IMR-90 (cell line): ENCODE results near the gene GAS7. TPM values are rescaled to one million over a fixed set of nuclear protein-coding genes. Genes with fewer than 3 reads are reported as not detected.

ENCODE experiments used
- ATAC-seq: fragments of 200-7000 bp; cut with Tn5 transposase; 2 replicates; pipeline ENCODE4 v1.9.1; 2020; ENCODE audit warnings: low read depth, mild to moderate bottlenecking, moderate library complexity
- BruUV-seq: library from RNA; stranded (reverse); fragments of 400-500 nt; replicated peaks from 2 replicates; lab custom pipeline; 2021; lab: Mats Ljungman, UMichigan
- CTCF ChIA-PET: fragments of 300-600 bp; formaldehyde crosslinking; extraction: SDS; loops from one replicate; lab custom pipeline; 2021; ENCODE audit warnings: antibody characterized with exemption; lab: Yijun Ruan, JAX
- POLR2A ChIA-PET: fragments of 300-600 bp; sonication (Branson Sonifier 250); formaldehyde crosslinking; loops from one replicate; lab custom pipeline; 2022; ENCODE audit warnings: antibody characterized with exemption; ENCODE audit not compliant: unreplicated experiment; lab: Charles Lee
- DNase-seq: peaks from one replicate; pipeline ENCODE4 v3.0.0; 2013
- H2AFZ ChIP-seq: replicated peaks from 2 replicates; pipeline ENCODE3; 2013; ENCODE audit warnings: low read length, mild to moderate bottlenecking; ENCODE audit not compliant: poor library complexity
- H2AK5ac ChIP-seq: 2 replicates; pipeline ENCODE4 v1.6.1; 2013; ENCODE audit warnings: low read depth, low read length, inconsistent platforms
- H2AK9ac ChIP-seq: replicated peaks from 2 replicates; pipeline ENCODE3; 2013; ENCODE audit warnings: mild to moderate bottlenecking, low read depth, low read length, moderate library complexity; ENCODE audit not compliant: poor library complexity
- H2BK120ac ChIP-seq: 2 replicates; pipeline ENCODE4 v1.6.1; 2013; ENCODE audit warnings: low read depth, low read length, inconsistent platforms
- H2BK15ac ChIP-seq: 3 replicates; pipeline ENCODE4 v1.6.1; 2013; ENCODE audit warnings: low read depth, low read length, inconsistent platforms
- H2BK20ac ChIP-seq: 2 replicates; pipeline ENCODE4 v1.6.1; 2013; ENCODE audit warnings: low read depth, mild to moderate bottlenecking, inconsistent platforms, low read length, moderate library complexity
- H2BK5ac ChIP-seq: 2 replicates; pipeline ENCODE4 v1.6.1; 2013; ENCODE audit warnings: mild to moderate bottlenecking, low read depth, low read length, inconsistent platforms; ENCODE audit not compliant: poor library complexity, severe bottlenecking
- H3K14ac ChIP-seq: replicated peaks from 2 replicates; pipeline ENCODE4 v1.6.1; 2013; ENCODE audit warnings: low read depth, low read length, inconsistent platforms
- H3K18ac ChIP-seq: 2 replicates; pipeline ENCODE4 v1.6.1; 2013; ENCODE audit warnings: low read depth, low read length, control low read depth
- H3K23ac ChIP-seq: 2 replicates; pipeline ENCODE4 v1.6.1; 2013; ENCODE audit warnings: low read depth, low read length, inconsistent platforms
- H3K27ac ChIP-seq: 2 replicates; pipeline ENCODE4 v1.5.1; 2013; ENCODE audit warnings: mild to moderate bottlenecking, control low read depth, low read length; ENCODE audit not compliant: insufficient read depth
- H3K27me3 ChIP-seq: 2 replicates; pipeline ENCODE4 v1.6.1; 2013; ENCODE audit warnings: low read length; ENCODE audit not compliant: control insufficient read depth, insufficient read depth
- H3K36me3 ChIP-seq: 2 replicates; pipeline ENCODE4 v1.6.1; 2013; ENCODE audit warnings: low read length, mixed read lengths; ENCODE audit not compliant: control insufficient read depth, insufficient read depth
- H3K4ac ChIP-seq: 2 replicates; pipeline ENCODE4 v1.6.1; 2013; ENCODE audit warnings: low read depth, low read length, inconsistent platforms
- H3K4me1 ChIP-seq: 2 replicates; pipeline ENCODE4 v1.6.1; 2013; ENCODE audit warnings: low read length, mixed read lengths; ENCODE audit not compliant: control insufficient read depth, insufficient read depth
- H3K4me2 ChIP-seq: 2 replicates; pipeline ENCODE4 v1.6.1; 2013; ENCODE audit warnings: low read depth, mild to moderate bottlenecking, control low read depth, low read length, moderate library complexity
- H3K4me3 ChIP-seq: 2 replicates; pipeline ENCODE4 v1.5.1; 2013; ENCODE audit warnings: low read depth, mild to moderate bottlenecking, control low read depth, low read length, moderate library complexity; ENCODE audit not compliant: insufficient read depth
- H3K56ac ChIP-seq: 2 replicates; pipeline ENCODE4 v1.6.1; 2013; ENCODE audit warnings: low read length, inconsistent platforms; ENCODE audit not compliant: insufficient read depth; ENCODE audit errors: extremely low read depth
- H3K79me1 ChIP-seq, 2 experiments: 2 replicates each; pipeline ENCODE4 v1.6.1; 2013; ENCODE audit warnings: low read length in 2 of 2, inconsistent platforms in 1 of 2, low read depth in 1 of 2
- H3K9ac ChIP-seq: 2 replicates; pipeline ENCODE4 v1.6.1; 2013; ENCODE audit warnings: low read depth, low read length, control low read depth
- H3K9me1 ChIP-seq: 2 replicates; pipeline ENCODE4 v1.6.1; 2013; ENCODE audit warnings: low read length, inconsistent platforms; ENCODE audit not compliant: insufficient read depth
- H3K9me3 ChIP-seq: 2 replicates; pipeline ENCODE4 v1.6.1; 2013; ENCODE audit warnings: low read length; ENCODE audit not compliant: control insufficient read depth, insufficient read depth
- H4K20me1 ChIP-seq: 2 replicates; pipeline ENCODE4 v1.6.1; 2013; ENCODE audit warnings: low read length, inconsistent platforms; ENCODE audit not compliant: insufficient read depth
- H4K5ac ChIP-seq: 2 replicates; pipeline ENCODE4 v1.6.1; 2013; ENCODE audit warnings: mild to moderate bottlenecking, low read depth, low read length, control low read depth
- H4K8ac ChIP-seq, 2 experiments: 2 replicates each; pipeline ENCODE4 v1.6.1; 2013; ENCODE audit warnings: low read depth in 2 of 2, low read length in 2 of 2, control low read depth in 1 of 2, inconsistent platforms in 1 of 2
- H4K91ac ChIP-seq: 2 replicates; pipeline ENCODE4 v1.6.1; 2013; ENCODE audit warnings: low read depth, low read length, inconsistent platforms; ENCODE audit not compliant: insufficient read depth
- BHLHE40 ChIP-seq: fragments of 150-350 bp; IDR thresholded peaks from 2 replicates; pipeline ENCODE4 v1.6.1; 2016; ENCODE audit warnings: mild to moderate bottlenecking, low read depth, low read length
- CEBPB ChIP-seq: IDR thresholded peaks from 2 replicates; pipeline ENCODE4 v1.6.1; 2012; ENCODE audit warnings: low read depth, low read length, improper control_type of control experiment
- CTCF ChIP-seq: conservative IDR thresholded peaks from 2 replicates; pipeline ENCODE4 v1.5.1; 2012; ENCODE audit warnings: mild to moderate bottlenecking, low read depth, low read length, improper control_type of control experiment
- FOS ChIP-seq: fragments of 150-350 bp; IDR thresholded peaks from 2 replicates; pipeline ENCODE4 v1.6.1; 2016; ENCODE audit warnings: low read depth, low read length
- MAZ ChIP-seq: IDR thresholded peaks from 2 replicates; pipeline ENCODE4 v1.6.1; 2012; ENCODE audit warnings: low read depth, mild to moderate bottlenecking, low read length, improper control_type of control experiment, moderate library complexity, borderline replicate concordance
- MXI1 ChIP-seq: IDR thresholded peaks from 2 replicates; pipeline ENCODE4 v1.6.1; 2012; ENCODE audit warnings: low read depth, mild to moderate bottlenecking, low read length, moderate library complexity, borderline replicate concordance
- RAD21 ChIP-seq: IDR thresholded peaks from 2 replicates; pipeline ENCODE4 v1.6.1; 2012; ENCODE audit warnings: low read length, improper control_type of control experiment
- RFX5 ChIP-seq: IDR thresholded peaks from 2 replicates; pipeline ENCODE4 v1.8.0; 2012; ENCODE audit warnings: low read depth, mild to moderate bottlenecking, low read length, moderate library complexity
- SMC3 ChIP-seq: fragments of 150-350 bp; IDR thresholded peaks from 2 replicates; pipeline ENCODE4 v1.6.1; 2016; ENCODE audit warnings: low read depth, mild to moderate bottlenecking, antibody characterized with exemption, low read length, moderate library complexity
- WGBS, 2 experiments: methylation state at CpG; one replicate each; pipeline versions ENCODE4 v1.1.5 to v1.1.7; 2013; ENCODE audit warnings: missing lambda C conversion rate in 2 of 2; ENCODE audit not compliant: insufficient read length in 1 of 2; ENCODE audit errors: extremely low coverage in 2 of 2; 5-methylcytosine and 5-hydroxymethylcytosine counted together
- dilution Hi-C: fragments of 300-500 bp; cut with HindIII; formaldehyde crosslinking; loops from one replicate; pipeline ENCODE4 v1.14.3; 2018; ENCODE audit warnings: low sequenced_read_pairs; ENCODE audit not compliant: unreplicated experiment
- in situ Hi-C: fragments of 300-500 bp; cut with MboI; formaldehyde crosslinking; loops from 3 replicates; pipeline ENCODE4 v1.14.3; 2019; ENCODE audit warnings: low sequenced_read_pairs, inconsistent platforms, mixed read lengths
- intact Hi-C: fragments of 100-400 bp; cut with micrococcal nuclease; formaldehyde crosslinking; loops from 2 replicates; pipeline ENCODE4 v1.10.0; 2022
- polyA plus RNA-seq, 3 experiments: library from polyadenylated mRNA; depleted of rRNA; stranded (reverse); fragments of >200 nt; gene quantifications; 2 replicates each; pipeline ENCODE4 v1.2.3, GENCODE V29; 2012; ENCODE audit warnings: low replicate concordance in 1 of 3
- total RNA-seq: library from RNA; depleted of rRNA; stranded (reverse); fragments of >200 nt; gene quantifications from 2 replicates; pipeline ENCODE4 v1.2.3, GENCODE V29; 2012

GAS7 gene
- total and polyA plus RNA-seq, 2 of the 4 experiments (the other 2 are of a cell fraction), result 4.6 to 5.0 TPM

- no peaks in the 10 kb centered on the region for H3K27me3 ChIP-seq
- peak overlapping the region; percentile 16 for H2AK9ac ChIP-seq
- H3K4ac ChIP-seq, result no peak overlapping the region
- CTCF ChIA-PET, result no interaction called here
- H2AFZ ChIP-seq, result no peak overlapping the region
- no peak for TF ChIP-seq BHLHE40
- no peak for TF ChIP-seq RFX5
- TF ChIP-seq FOS, result no peak
- TF ChIP-seq RAD21, result no peak
- TF ChIP-seq CTCF, result no peak
- TF ChIP-seq SMC3, result no peak
- no peak for TF ChIP-seq MAZ
- TF ChIP-seq MXI1, result no peak
- TF ChIP-seq CEBPB, result no peak
- peaks cover 4% of the 10 kb centered on the region; the same call in 1 of the 2 replicates for H3K4me1 ChIP-seq
- H2BK20ac ChIP-seq, result no peak overlapping the region; the same call in 1 of the 2 replicates
- H3K27ac ChIP-seq, result no peak overlapping the region
- H2BK15ac ChIP-seq, result peak overlapping the region; percentile 62; the same call in 1 of the 3 replicates
- no peaks in the 10 kb centered on the region; the same call in 1 of the 2 replicates for H3K9me3 ChIP-seq
- no peak overlapping the region for H3K9ac ChIP-seq
- H3K14ac ChIP-seq, result no peak overlapping the region
- no peak overlapping the region for H4K8ac ChIP-seq
- H2BK120ac ChIP-seq, result no peak overlapping the region
- peaks cover 5% of the 10 kb centered on the region; the same call in 1 of the 2 replicates for H3K9me1 ChIP-seq
- H3K23ac ChIP-seq, result no peak overlapping the region
- no peak overlapping the region for H4K5ac ChIP-seq
- no peak overlapping the region for H3K4me3 ChIP-seq
- peaks cover under 1% of the 10 kb centered on the region; the same call in 1 of the 2 replicates for H3K36me3 ChIP-seq
- ATAC-seq (no peak), DNase-seq (no peak)
- in situ Hi-C loops, result no loop called here
- dilution Hi-C loops, result no loop called here
- no CpG with 5 or more reads among the region's 12 CpGs for WGBS, 2 experiments
- no TSS peak for BruUV-seq
- POLR2A ChIA-PET, result no interaction called here
- peak overlapping the region; percentile 76 for H2AK5ac ChIP-seq
- H3K56ac ChIP-seq, result no peak overlapping the region
- no peak overlapping the region for H2BK5ac ChIP-seq
- intact Hi-C loops, result no loop called here
- H3K18ac ChIP-seq, result no peak overlapping the region
- H4K20me1 ChIP-seq, result no peaks in the 10 kb centered on the region
- H3K79me1 ChIP-seq, result no peaks in the 10 kb centered on the region
- H4K91ac ChIP-seq, result no peak overlapping the region
- H3K4me2 ChIP-seq, result no peak overlapping the region
These were observed 267.2 kb downstream of the GAS7 start for GRCh38 chr17:9931144-9931741.
